ENCODE data around the gene ABCF2. TPM values are rescaled to one million over a fixed set of nuclear protein-coding genes. Genes with fewer than 3 reads are reported as not detected.

Gene ABCF2
- total and polyA plus RNA-seq, 11 donors = 15.9 to 58.4 (median 33.0) TPM

- ATAC-seq = no peak
- Histone ChIP-seq H3K36me3 (peaks cover 0 to 46% (median 40%) of the 10 kb centered on the region in 9 donors), H3K4me1 (peaks cover 3 to 30% (median 20%) of the 10 kb centered on the region in 12 donors), H3K27me3 (no peaks in the 10 kb centered on the region), H3K9me3 (no peaks in the 10 kb centered on the region), H3K27ac (peak overlapping the region in 4 of 12 donors; percentile 69 to 87 (median 78)), H3K4me3 (peak overlapping the region; percentile 76 to 99 (median 89))
- WGBS, 4 donors = 56 to 64% (median 61%) methylated on average over 8 of the region's 8 CpGs
- intact Hi-C loops (cut with DNase I) = loop anchor here in 1 of 10 donors (10.0 kb wide), 1 partner anchor 171 kb away; the partner anchor contains the start of genes CDK5 and SLC4A2
- TF ChIP-seq POLR2A (IDR thresholded peaks at IDR 0.05) (no peak), CTCF (IDR thresholded peaks at IDR 0.05) (no peak)
- no peak for DNase-seq
Observed at GRCh38 chr7:151225948-151226510, 976 bp downstream of the ABCF2 start.

- no peaks in the 10 kb centered on the region for H3K9me3 ChIP-seq
- intact Hi-C loops (cut with DNase I) = loop anchor here in 1 of 10 donors (10.0 kb wide), 1 partner anchor 169 kb away; the partner anchor contains the start of genes CDK5 and SLC4A2
- WGBS, 4 donors = 90 to 93% (median 91%) methylated on average over 8 to 14 of the region's 14 CpGs
- no peak overlapping the region for H3K27ac ChIP-seq
- peaks cover 0 to 69% (median 63%) of the 10 kb centered on the region in 9 donors for H3K36me3 ChIP-seq
- no peak for DNase-seq
- no peak for TF ChIP-seq CTCF (IDR thresholded peaks at IDR 0.05)
- no peak for TF ChIP-seq POLR2A (IDR thresholded peaks at IDR 0.05)
- H3K4me3 ChIP-seq = no peak overlapping the region
- no peaks in the 10 kb centered on the region for H3K27me3 ChIP-seq
- peaks cover 3 to 26% (median 20%) of the 10 kb centered on the region in 12 donors for H3K4me1 ChIP-seq
- ATAC-seq = no peak
Observed at GRCh38 chr7:151223728-151224127, 3.3 kb downstream of the ABCF2 start.

GRCh38 chr7:151218170-151218569, 8.8 kb downstream of the ABCF2 start:
- WGBS, 4 donors = 91 to 98% (median 96%) methylated on average over 9 of the region's 9 CpGs
- no peak for ATAC-seq
- no peak for DNase-seq
- H3K27ac ChIP-seq = no peak overlapping the region
- H3K9me3 ChIP-seq = no peaks in the 10 kb centered on the region
- TF ChIP-seq POLR2A (IDR thresholded peaks at IDR 0.05) (no peak), CTCF (IDR thresholded peaks at IDR 0.05) (no peak)
- no peak overlapping the region for H3K4me3 ChIP-seq
- H3K4me1 ChIP-seq = no peaks in the 10 kb centered on the region
- peaks cover 3 to 100% (median 100%) of the 10 kb centered on the region in 9 donors for H3K36me3 ChIP-seq
- intact Hi-C loops (cut with DNase I) = no loop called here
- H3K27me3 ChIP-seq = no peaks in the 10 kb centered on the region

GRCh38 chr7:151215396-151215795, 11.6 kb downstream of the ABCF2 start:
- H3K9me3 ChIP-seq = no peaks in the 10 kb centered on the region
- H3K36me3 ChIP-seq = peaks cover 3 to 87% (median 82%) of the 10 kb centered on the region in 9 donors
- H3K27me3 ChIP-seq = no peaks in the 10 kb centered on the region
- intact Hi-C loops (cut with DNase I) = no loop called here
- ATAC-seq (no peak), DNase-seq (no peak)
- WGBS, 4 donors = 97 to 100% (median 98%) methylated on average over 5 of the region's 5 CpGs
- H3K4me3 ChIP-seq = no peak overlapping the region
- H3K4me1 ChIP-seq = no peaks in the 10 kb centered on the region
- no peak overlapping the region for H3K27ac ChIP-seq
- TF ChIP-seq CTCF (IDR thresholded peaks at IDR 0.05) (no peak), POLR2A (IDR thresholded peaks at IDR 0.05) (no peak)

Measured in heart left ventricle (tissue), 16 donors.